COLO668 (cell line): ENCODE measurements around the gene ZP1.

Experiments used
- DNase-seq: peaks from one replicate; lab custom pipeline; 2025; ENCODE audit not compliant: unreplicated experiment; lab: John Stamatoyannopoulos, UW

Gene ZP1

DNA sequence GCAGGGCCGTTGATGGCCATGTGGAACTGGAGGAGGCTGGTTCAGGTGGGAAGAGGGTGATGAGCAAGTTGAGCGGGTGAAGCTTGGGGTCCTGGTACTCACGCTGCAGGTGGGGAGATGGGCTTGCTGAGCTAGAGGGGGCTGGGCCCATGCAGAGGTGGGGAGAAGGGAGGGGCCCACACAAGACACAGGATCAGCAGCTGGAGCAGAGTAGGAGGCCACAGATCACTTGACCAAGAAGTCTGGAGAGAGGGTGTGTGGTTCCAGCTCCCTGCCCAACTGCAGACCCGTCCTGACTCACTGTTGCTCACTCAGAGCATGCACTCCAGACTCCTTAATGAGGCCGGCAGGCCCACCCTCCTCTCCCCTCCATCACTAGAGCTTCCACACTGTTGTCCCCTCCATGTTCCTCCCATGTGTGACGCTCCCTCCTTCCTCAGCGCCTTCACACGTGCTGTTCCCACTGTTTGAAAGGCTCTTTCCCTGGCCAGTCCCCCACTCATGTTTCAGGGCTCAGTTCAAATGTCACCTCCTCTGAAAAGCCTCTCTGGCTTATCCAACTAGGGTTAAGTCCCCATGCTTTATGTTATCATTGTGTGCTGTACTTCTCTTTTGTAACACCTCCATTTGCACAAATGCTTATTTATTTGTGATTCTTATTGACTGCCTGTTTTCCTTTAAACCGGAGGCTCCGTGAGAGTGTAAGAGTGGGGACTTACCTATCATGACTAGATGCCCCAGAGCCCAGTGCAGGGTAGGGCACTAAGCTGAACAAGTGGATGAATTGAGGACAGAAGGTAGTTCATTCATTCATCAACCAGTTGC is 23.1 kb upstream of the ZP1 start:
- DNase-seq: no peak

DNA sequence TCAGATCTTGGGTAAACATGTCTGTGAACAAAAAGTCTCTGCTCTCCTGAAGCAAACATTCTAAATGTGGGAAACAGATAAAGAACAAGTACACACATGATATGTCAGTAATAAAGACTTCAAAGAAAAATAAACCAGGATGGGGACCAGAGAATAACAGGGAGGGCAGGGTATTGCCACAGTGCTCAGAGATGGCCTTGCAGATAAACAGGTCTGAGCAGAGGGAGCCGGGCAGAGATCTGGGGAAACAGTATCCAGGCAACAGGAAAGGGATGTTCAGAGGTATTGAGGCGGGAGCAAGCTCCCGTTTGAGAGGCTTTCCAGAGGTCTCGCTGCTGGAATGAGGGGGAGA is 22.5 kb upstream of the ZP1 start:
- DNase-seq: peak; percentile 11

DNA sequence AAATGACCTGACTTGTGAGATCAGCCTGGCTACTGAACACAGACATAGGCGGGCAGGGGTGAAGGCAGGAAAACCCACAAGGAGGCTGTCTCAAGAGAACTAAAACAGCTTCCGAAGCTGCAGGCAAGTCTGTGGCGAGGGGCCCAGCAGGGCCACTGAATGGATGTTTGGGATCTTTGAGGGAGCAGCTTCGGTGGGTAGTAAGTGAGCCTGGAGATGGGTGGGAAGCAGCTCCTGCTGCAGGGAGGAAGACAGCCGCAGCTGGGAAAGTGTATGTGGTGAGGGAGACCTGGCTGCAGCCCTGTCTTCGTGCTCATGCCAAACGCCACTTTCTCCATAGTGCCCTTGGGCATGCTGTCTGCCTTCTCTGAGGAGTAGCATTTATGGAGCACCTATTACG is 22.0 kb upstream of the ZP1 start:
- no peak for DNase-seq

DNA sequence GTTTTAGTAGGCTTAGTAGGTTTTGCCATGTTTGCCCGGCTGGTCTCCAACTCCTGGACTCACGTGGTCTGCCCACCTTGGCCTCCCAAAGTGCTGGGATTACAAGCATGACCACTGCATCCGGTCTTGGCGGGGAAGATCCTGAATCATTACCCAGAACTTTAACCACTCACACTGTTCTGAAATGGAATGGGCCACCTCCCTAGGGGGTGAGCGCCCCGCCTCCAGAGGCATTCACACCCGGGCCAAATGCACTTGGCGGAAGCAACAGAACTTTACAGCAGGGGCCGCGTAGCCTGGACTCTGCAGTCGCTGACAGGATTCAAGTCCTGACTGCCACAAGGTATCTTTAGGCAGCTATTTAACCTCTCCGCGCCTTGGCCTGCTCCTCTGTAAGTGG is 20.1 kb upstream of the ZP1 start:
- DNase-seq: no peak

DNA sequence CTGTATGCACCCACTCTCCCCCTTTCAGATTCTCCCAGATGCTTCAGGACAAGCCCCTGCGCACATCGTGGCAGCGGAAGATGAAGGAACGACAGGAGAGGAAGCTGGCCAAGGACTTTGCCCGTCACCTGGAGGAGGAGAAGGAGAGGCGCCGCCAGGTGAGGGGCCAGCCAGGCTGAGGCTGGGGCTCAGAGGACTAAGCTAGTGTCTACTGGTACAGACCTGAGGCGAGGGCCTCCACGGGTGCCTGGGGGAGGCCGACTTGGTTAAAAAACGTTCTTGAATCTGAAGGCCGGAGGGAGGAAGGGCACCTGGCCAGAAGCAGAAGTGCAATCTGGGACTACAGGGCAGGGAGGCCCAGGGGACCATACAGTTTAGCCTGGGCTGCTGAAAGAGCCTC is 19.4 kb upstream of the ZP1 start:
- no peak for DNase-seq

DNA sequence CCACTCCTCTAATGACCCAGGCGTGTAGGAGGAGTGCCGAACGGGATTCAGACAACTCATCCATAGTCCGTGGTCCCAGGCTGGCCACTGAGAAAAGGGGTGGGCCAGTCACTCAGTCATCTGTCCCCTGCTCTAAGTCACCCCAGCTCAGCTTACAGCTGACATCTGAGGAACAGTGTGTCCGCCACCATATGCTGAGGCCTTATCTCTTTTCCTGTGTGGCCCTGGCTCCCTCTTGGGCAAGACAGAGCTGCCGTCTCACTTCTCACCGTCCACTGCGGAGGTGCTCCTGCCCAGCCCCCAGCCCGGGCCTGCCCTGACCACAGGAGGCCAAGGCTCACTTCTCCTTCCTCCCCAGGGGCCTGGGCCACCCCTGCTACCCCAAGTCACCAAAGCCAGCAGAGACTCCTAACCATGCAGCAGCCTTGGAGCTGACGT is 18.6 kb upstream of the ZP1 start:
- no peak for DNase-seq

DNA sequence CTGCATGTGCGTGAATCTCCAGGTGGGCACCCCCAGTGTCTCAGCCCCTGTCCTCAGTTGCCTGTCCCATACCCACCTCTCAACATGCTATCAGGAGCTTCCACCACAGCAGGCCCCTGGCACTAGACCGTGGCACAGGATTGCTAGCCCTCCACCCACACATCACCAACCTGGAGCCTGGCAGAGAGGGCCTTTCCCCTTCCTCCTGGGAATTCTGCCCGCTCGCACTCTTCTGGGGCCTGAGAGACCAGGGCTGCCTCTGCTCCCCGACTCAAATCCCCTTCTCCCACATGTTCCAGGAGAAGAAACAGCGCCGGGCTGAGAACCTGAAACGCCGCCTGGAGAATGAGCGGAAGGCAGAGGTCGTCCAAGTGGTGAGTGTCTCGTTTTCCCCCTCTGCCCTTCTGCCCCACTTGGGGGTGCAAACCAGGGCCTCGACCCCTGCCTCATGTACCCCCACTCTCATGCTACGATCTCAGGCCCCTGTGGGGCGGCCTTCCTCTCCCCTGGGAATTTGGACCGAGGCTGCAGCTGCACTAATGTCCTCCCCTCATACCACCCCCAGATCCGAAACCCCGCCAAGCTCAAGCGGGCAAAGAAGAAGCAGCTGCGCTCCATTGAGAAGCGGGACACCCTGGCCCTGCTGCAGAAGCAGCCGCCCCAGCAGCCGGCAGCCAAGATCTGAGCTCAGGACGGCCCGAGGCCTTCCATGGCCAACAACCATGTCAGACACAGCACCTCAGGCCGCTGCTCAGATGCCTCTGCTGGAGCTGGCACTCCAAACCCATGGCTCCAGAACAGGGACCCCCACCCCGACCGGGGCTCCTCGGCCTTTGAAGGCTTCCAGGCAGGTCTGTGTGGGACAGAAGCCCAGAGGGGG is 17.5 kb upstream of the ZP1 start:
- no peak for DNase-seq

DNA sequence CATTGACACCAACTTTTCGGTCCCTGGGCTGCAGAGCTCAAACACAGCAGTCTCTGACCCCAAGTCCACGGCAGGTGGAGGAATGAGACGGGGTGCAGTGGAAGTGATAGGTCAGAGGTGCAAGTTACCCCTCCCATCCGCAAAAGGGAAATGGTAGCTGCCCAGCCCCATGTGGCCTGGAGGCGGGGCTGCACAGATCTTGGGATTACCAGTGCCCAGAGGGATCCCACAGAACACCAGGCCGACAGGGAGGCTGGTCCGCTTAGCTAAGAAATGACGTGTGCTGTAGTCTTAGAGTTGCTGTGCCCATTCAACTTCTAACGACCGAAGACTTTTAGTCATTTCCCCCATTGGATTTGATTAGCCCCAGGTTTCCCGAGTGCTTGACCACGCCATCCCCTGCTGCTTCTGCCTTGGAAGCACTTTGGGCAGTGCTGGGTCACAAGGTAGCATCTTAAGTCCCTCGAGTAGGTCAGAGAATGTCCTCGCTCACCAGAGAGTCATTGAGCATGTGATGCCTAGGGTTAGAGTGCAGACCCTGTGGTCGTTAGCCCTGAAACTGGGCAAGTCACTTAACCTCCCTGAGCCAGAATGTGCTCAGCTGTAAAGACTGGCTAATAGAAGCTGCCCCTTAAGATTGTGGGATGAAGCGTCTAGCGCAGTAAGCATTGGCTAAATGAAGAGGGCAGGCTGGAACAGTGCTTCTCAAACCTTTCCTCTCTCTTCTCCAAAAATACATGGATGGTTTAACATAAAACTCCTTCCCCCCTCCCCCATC is 15.8 kb upstream of the ZP1 start:
- no peak for DNase-seq

DNA sequence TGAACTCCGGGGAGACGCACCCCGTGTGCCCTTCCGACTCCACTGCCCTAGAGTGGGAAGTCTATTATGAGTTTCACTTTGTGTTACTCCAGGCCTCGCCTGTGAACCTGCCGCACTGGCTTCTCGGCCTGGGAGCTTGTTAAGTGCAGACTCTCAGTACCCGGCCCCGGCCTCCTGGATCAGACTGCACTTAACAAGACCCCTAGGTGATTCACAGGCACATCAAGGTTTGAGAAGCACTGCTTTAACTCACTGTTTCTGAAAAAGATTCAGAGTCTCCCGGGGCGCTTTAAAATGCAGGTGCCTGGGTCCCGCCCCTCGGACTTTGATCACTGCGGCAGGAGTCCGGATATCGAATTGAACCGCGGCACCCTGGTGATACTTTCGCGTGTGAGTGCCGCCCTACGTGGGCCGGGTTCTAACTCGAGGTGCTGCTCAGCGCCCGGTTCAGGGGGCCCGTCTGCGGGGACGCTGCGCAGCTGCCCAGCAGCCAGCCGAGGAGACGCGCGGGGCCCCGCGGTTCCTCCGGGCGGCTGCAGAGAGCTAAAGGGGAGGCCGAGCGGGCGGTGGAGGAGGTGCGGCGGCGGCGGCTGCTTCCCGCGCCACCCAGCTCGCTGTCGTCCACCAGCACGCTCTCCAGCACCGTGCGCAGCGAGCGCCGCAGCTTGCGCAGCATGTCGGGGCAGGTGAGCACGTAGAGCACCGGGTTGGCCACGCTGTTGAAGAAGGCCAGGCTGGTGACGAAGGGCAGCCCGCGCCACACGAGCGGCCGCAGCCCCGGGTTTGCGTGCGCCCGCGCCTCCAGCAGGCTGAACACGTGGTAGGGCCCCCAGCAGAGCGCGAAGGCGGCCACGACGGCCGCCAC is 15.0 kb upstream of the ZP1 start:
- DNase-seq: peak; percentile 85

DNA sequence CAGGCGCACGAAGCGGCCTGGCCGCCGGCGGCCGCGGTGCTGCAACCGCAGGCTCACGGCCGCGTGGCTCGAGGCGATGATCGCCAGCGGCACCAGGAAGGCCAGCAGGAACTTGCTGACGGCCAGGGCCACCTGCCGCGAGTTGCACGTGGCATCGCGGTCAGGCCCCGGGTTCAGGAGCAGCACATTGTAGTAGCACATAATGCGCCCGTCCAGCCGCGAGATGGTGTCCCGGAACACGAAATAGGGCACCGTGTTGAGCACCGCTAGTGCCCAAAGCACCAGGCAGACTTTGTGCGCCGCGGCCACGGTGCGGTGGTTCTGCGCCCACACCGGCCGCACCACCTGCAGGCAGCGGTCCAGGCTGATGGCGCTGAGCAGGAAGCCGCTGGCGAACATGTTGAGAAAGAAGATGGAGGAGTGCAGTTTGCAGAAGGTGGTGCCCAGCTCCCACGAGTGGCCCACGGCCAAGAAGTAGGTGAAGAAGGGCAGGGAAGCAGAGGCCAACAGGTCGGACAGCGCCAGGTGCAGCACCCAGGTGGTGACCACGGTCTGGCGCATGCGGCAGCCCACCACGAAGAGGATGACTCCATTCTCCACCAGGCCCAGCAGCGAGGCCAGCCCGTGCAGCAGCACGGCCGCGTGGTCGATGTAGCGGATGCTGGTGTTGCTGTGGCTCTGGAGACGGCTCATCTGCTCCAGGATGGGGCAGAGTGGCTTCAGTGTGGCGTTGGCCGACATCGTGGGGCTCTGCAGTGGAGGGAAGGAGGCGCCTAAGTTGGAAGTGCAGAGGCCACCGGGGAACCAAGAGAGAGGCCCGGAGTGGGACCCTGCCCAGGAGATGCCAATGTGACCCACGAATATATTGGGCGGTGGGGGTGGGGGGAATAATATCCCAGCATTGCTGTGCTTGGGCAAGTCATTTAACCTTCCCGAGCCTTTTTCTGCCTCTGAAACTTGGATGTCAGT is 14.1 kb upstream of the ZP1 start:
- no peak for DNase-seq

DNA sequence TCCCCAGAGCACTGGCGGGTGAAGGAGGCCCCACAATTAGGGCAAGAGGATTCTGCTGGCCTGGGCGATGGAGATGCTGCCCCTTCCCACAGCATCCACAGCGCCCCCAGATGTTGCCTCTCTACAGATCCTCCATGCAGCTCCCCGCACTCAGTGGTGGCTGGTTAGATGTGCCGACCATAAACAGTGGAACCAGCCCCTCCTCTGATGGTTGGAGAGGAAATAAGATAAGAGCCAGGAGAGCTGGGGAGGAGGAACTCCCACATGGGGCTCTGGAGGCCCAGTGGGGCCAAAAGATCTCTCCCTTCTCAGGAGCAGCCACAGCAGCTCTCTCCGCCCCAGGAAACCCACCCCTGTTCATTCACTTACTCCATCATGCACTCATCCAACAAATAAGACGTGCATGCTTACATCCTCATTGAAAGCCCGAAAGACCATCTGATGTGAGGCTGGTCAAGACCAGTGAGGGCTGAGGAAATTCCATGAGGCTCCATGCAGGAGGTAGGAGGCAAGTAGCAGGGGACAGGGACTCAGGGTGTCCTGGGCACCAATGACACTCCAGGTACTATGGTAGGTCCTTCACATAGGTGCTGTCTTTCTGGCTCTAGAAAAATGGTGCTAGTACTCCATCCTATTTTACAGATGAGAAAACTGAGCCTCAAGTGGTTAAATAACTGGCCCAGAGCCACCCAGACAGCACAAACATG is 13.0 kb upstream of the ZP1 start:
- DNase-seq: no peak

DNA sequence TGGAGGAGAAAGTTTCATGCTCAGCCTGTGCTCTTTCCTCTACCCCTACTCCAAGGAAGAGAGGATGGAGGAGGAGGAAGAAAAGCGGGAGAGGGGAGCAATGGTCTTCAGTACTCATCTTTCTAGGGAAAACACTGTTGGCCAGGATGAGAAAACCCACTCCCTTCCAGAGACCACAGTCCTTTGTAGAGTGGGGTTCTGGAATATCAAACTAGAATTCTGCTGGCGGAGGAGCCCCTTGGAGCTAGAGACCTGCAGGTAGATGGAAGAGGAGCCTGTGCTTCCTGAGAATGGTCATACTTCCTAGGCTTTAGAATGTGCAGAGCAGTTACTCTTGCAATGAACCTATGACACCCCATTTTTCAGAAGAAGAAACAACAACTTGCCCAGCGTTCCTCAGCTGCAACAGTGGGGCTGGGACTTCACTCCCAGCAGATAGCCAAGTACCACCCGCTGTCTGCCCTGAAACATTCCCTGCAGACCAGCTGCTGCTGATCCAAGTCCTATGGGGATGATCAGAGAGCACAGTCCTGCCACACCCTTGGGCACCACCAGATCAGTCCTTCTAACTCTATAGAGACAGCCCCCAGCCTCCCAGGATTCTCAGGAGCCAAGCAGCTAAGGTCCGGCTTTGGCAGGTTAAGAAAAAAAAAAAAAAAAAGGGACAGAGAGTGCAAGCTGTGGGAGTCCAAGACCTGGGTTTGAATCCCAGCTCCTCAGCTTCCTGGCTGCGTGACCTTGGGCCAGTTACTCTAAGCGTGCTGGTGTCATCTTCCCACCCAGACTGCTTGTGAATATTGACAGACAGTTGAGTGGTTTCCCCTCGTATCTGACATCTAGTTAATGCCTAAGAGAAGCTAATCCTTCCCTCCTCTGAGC is 12.3 kb upstream of the ZP1 start:
- DNase-seq: no peak

DNA sequence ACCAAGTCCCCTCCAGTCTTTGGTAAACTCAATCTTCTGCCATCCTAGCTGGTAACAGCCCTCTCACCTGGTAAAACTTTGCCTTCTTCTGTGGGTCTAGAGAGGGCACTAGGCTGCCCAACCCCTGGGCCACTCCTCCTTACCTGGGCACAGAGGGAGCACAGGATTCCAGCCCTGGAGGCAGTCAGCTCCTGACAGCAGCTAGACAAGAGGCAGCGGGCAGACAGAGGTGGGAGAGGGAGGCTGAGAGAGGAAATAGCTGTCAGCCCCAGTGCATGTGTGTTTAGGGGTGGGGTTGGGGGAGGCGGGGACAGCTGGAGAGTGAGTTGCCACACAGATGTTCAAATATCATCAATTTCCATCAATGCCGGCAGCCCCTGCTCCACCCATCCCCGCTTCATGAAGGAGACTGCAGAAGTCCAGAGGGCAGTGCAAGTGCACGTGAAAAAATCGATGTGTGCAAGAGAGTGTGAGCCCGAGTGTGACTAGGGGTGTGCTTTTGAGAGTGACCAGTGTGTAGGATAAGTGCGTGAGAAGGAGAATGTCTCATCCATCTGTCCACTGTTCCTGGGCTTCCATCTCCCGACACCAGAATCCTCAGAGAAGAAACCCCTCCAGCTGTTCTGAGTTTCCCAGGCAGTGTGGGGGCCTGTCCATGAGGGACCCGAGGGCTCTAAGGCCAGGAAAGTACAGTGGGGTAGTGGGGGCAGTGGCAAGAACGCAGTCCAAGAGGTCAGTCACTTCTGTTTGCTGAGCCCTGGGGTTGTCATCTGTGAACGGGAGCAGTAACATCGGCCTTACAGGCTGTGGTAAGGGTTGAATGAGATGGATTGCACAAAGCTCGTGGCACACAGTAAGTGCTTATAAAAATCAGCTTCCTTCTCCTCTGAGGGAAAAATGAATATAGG is 11.4 kb upstream of the ZP1 start, which contains the start of gene PTGDR2:
Gene PTGDR2 (minus strand): TSS at position 225 of the 908 bp plus-strand sequence. CDS start 2,228 bp downstream, outside the sequence.
- peak; percentile 25 for DNase-seq

DNA sequence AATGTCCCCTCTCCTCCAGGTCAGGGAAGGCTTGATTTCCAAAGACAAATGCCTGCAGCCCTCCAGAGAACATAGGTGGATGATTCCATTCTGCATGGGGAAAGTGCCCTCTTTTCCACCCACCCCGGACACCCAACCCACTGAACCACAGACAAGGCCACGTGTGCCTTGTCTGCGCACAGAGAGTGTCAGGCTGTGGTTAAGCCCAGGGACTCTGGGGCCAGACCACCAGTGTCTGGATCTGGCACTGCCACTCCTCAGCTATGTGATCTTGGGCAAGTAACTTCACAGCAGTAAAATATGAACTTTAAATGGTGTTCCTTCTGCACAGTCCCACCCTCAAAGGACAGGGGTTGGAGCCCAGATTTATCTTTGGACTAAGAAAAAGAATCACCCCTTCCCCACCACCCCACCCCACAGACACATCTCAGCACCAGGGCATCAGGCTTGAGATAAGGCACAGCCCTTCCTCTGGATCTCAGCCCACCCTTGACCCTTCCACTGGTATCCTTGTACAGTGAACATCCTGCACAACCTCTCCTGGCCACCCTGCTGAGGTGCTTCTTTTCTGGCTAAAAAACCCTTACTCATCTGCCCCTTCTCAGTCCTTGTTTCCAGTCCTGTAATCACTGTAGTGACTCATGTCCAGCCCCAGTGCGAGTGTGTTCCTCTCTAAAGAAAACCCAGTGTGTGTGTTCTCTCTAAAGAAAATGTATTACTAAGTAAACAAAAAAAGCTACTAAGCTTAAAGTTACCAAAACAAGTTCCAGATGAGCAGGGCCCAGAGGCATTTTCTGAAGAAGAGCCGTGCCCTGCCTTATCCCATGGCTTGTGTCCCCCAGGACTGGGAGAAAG is 9.7 kb upstream of the ZP1 start:
- no peak for DNase-seq

DNA sequence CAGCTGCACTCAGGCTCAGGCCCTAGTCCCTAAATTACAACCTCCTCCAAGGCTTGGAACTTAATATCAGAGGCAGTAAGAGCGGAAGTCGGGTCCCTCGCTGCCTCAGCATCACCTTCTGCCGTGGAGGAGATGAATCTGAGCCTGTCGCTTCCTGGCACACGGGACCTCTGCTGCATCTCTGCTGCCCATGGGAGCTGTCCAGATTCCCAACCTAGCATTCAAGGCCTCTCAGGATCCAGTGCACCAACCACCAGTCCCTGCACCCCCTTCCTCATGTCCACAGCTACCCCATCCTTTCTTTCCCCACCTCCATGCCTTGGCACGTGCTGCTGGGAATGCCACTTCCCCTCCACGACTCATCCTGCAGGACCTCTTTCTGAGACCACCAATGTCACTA is 9.1 kb upstream of the ZP1 start:
- no peak for DNase-seq
